NT2/D1 (cell line): ENCODE data around the gene PDE7B.

ENCODE experiments used
- DNase-seq: peaks from one replicate; pipeline ENCODE4 v3.0.0-alpha.2; 2011; ENCODE audit warnings: low read depth, low spot score
- H3K27me3 ChIP-seq: 2 replicates; pipeline ENCODE4 v1.6.0; 2011; ENCODE audit warnings: mild to moderate bottlenecking; ENCODE audit not compliant: insufficient read length, insufficient read depth
- H3K36me3 ChIP-seq: 2 replicates; pipeline ENCODE4 v1.6.1; 2011; ENCODE audit warnings: mild to moderate bottlenecking, low read length, mixed read lengths; ENCODE audit not compliant: insufficient read depth, insufficient read length
- H3K4me1 ChIP-seq: 2 replicates; pipeline ENCODE4 v1.5.1; 2011; ENCODE audit not compliant: insufficient read depth, insufficient read length
- H3K4me3 ChIP-seq: 2 replicates; pipeline ENCODE4 v1.5.1; 2011; ENCODE audit warnings: low read depth; ENCODE audit not compliant: insufficient read length
- H3K9ac ChIP-seq: 2 replicates; pipeline ENCODE4 v1.6.0; 2011; ENCODE audit warnings: low read depth; ENCODE audit not compliant: insufficient read length
- H3K9me3 ChIP-seq: 2 replicates; pipeline ENCODE4 v1.5.1; 2011; ENCODE audit warnings: mild to moderate bottlenecking, low read length; ENCODE audit not compliant: insufficient read depth
- SUZ12 ChIP-seq: IDR thresholded peaks from 2 replicates; pipeline ENCODE4 v1.6.1; 2011; ENCODE audit not compliant: insufficient read length, insufficient read depth; ENCODE audit errors: extremely low read depth
- YY1 ChIP-seq: IDR thresholded peaks from 2 replicates; pipeline ENCODE4 v1.6.1; 2011; ENCODE audit not compliant: insufficient read length, insufficient read depth
- ZNF274 ChIP-seq: IDR thresholded peaks from 2 replicates; pipeline ENCODE4 v1.6.1; 2011; ENCODE audit warnings: mild to moderate bottlenecking, low read depth, low read length

PDE7B gene

GRCh38 chr6:135815216-135815615 lies 36.3 kb upstream of the PDE7B start:
- H3K27me3 ChIP-seq: no peaks in the 10 kb centered on the region
- no peaks in the 10 kb centered on the region for H3K4me1 ChIP-seq
- H3K4me3 ChIP-seq: no peak overlapping the region
- no peak overlapping the region for H3K9ac ChIP-seq
- DNase-seq: no peak
- no peak for TF ChIP-seq YY1
- TF ChIP-seq SUZ12: no peak
- TF ChIP-seq ZNF274: no peak
- H3K9me3 ChIP-seq: no peaks in the 10 kb centered on the region
- no peaks in the 10 kb centered on the region for H3K36me3 ChIP-seq

DNA sequence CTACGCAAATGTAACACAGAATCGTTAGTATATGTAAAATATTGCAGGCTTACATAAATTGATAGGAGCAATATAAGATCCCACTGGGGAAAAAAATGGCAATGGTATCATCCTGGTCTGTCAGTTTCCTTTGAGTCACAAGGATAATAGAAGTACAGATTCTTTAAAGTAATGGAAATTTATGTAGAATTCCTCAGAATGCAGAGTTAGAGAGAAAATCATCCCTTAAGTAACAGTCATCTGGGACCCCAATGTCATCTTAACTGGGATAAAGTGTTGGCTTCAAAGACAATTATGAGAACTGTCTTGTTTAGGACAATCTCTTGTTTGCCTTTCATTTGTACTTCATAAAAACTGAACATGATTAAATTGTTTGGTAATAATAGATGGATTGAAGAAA lies 34.5 kb upstream of the PDE7B start:
- Histone ChIP-seq H3K9me3 (no peaks in the 10 kb centered on the region), H3K36me3 (no peaks in the 10 kb centered on the region), H3K9ac (no peak overlapping the region), H3K27me3 (no peaks in the 10 kb centered on the region), H3K4me3 (no peak overlapping the region), H3K4me1 (no peaks in the 10 kb centered on the region)
- DNase-seq: no peak
- TF ChIP-seq ZNF274 (no peak), SUZ12 (no peak), YY1 (no peak)

GRCh38 chr6:135819665-135820064 lies 31.8 kb upstream of the PDE7B start:
- H3K36me3 ChIP-seq: no peaks in the 10 kb centered on the region
- no peaks in the 10 kb centered on the region for H3K27me3 ChIP-seq
- H3K4me1 ChIP-seq: no peaks in the 10 kb centered on the region
- no peaks in the 10 kb centered on the region for H3K9me3 ChIP-seq
- TF ChIP-seq SUZ12 (no peak), ZNF274 (no peak), YY1 (no peak)
- no peak overlapping the region for H3K4me3 ChIP-seq
- DNase-seq: no peak
- H3K9ac ChIP-seq: no peak overlapping the region

- Histone ChIP-seq H3K36me3 (no peaks in the 10 kb centered on the region), H3K4me3 (no peak overlapping the region), H3K27me3 (no peaks in the 10 kb centered on the region), H3K4me1 (no peaks in the 10 kb centered on the region), H3K9me3 (no peaks in the 10 kb centered on the region), H3K9ac (no peak overlapping the region)
- DNase-seq: no peak
- TF ChIP-seq YY1 (no peak), SUZ12 (no peak), ZNF274 (no peak)
Observed at GRCh38 chr6:135820340-135820739, 31.2 kb upstream of the PDE7B start.

DNA sequence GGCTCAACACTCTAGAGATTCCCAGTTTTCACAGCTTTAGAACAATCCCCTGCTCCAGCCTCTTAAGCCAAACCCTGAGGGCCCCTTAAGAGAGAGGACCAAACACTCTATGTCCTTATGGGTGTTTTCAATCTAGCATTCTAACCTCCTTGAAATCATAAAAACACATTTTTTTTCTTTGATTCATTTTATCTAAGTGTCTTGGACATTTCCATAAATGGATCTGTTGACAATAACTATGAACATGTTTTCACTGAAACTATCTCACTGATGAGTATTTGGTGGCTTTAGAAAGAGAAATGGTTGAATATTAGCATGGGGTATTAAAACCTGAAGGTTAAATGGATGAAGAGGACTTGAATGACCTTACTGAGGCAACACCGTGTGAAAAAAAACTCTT lies 27.6 kb upstream of the PDE7B start:
- no peak for TF ChIP-seq SUZ12
- TF ChIP-seq ZNF274: no peak
- no peak for TF ChIP-seq YY1
- no peak overlapping the region for H3K4me3 ChIP-seq
- H3K4me1 ChIP-seq: no peaks in the 10 kb centered on the region
- H3K36me3 ChIP-seq: no peaks in the 10 kb centered on the region
- no peaks in the 10 kb centered on the region for H3K9me3 ChIP-seq
- no peak overlapping the region for H3K9ac ChIP-seq
- no peak for DNase-seq
- H3K27me3 ChIP-seq: no peaks in the 10 kb centered on the region

DNA sequence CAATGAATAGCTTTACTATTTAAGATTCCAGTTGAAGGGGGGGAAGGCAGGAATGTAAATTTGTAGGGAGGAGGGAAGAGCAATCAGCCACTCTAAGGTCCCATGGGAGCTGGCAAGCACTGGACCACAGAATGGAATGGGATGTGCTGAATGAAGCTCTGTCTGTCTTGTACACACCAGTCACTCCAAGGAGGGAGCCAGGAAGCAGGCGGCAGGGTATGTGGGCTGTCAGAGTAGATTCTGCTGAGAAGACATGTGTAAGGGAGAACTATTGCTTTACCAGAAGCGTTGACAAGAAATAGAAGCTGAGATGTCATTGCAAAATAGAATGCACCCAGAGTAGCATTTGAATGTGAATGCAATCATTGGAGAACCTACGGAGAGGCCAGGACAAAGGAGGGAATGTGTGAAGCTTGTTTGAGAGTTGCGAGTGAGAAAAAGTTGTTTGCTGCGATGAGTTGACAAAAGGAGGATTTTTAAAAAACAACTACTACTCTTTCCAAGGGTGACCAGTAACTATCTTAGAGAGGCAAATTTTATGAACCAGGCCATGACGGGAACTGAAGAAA lies 25.2 kb upstream of the PDE7B start:
- DNase-seq: no peak
- H3K4me1 ChIP-seq: no peaks in the 10 kb centered on the region
- no peaks in the 10 kb centered on the region for H3K9me3 ChIP-seq
- H3K36me3 ChIP-seq: no peaks in the 10 kb centered on the region
- H3K27me3 ChIP-seq: no peaks in the 10 kb centered on the region
- no peak overlapping the region for H3K9ac ChIP-seq
- TF ChIP-seq YY1 (no peak), SUZ12 (no peak), ZNF274 (no peak)
- H3K4me3 ChIP-seq: no peak overlapping the region

DNA sequence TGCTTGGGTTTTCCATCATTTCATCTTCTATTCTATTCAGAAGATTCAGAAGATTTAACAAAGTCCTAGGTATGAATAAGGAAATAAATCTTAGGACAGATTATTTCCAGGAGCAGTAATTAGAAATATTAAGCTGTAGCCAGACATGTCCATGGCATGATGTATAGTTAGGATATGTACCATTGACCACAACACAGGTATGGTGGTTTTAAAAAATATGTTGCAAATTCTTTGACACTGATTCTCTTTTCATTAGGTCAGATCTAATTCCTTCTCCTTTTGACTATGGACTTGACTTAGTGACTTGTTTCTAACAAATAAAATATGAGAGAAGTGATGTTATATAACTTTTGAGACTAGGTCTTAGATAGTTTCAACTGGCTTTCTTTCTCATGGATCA lies 23.5 kb upstream of the PDE7B start:
- H3K27me3 ChIP-seq: no peaks in the 10 kb centered on the region
- H3K9me3 ChIP-seq: no peaks in the 10 kb centered on the region
- H3K36me3 ChIP-seq: no peaks in the 10 kb centered on the region
- TF ChIP-seq SUZ12 (no peak), ZNF274 (no peak), YY1 (no peak)
- no peaks in the 10 kb centered on the region for H3K4me1 ChIP-seq
- no peak overlapping the region for H3K9ac ChIP-seq
- H3K4me3 ChIP-seq: no peak overlapping the region
- DNase-seq: no peak
